HCT116 (cell line): ENCODE results near the gene WNT7B. TPM values are rescaled to one million over a fixed set of nuclear protein-coding genes. Genes with fewer than 3 reads are reported as not detected.

ENCODE experiments used
- ATAC-seq: fragments of 200-7000 bp; cut with Tn5 transposase; 2 replicates; pipeline ENCODE4 v1.9.1; 2020; ENCODE audit warnings: mild to moderate bottlenecking, moderate library complexity
- BruUV-seq: library from RNA; stranded (reverse); fragments of 400-500 nt; replicated peaks from 2 replicates; lab custom pipeline; 2021; lab: Mats Ljungman, UMichigan
- CTCF ChIA-PET: fragments of 300-600 bp; sonication (Branson Sonifier 250); formaldehyde crosslinking; loops from one replicate; lab custom pipeline; 2021; ENCODE audit warnings: antibody characterized with exemption; lab: Charles Lee
- POLR2A ChIA-PET: fragments of 300-600, 350-600 bp; sonication (Branson Sonifier 250); formaldehyde crosslinking; loops from one replicate; lab custom pipeline; 2021; ENCODE audit warnings: antibody characterized with exemption; lab: Charles Lee
- RAD21 ChIA-PET, 2 experiments: fragments of 300-600 bp; sonication (Branson Sonifier 250); formaldehyde crosslinking; loops; one replicate each; lab custom pipeline; 2023; ENCODE audit warnings: low total read pairs in 2 of 2; ENCODE audit not compliant: uncharacterized antibody in 2 of 2, unreplicated experiment in 2 of 2, low non-redundant PET in 1 of 2; lab: Charles Lee
- DNase-seq: peaks from one replicate; pipeline ENCODE4 v3.0.0-alpha.2; 2010; ENCODE audit warnings: low read depth, low spot score
- H2AFZ ChIP-seq: fragments of 200-600 bp; shearing (Covaris generic), sonication (generic); 2 replicates; pipeline ENCODE4 v1.6.1; 2017; ENCODE audit warnings: low read depth, mixed run types, mixed read lengths, antibody characterized with exemption, low read length; ENCODE audit not compliant: poor library complexity, severe bottlenecking
- H3K27ac ChIP-seq: 2 replicates; pipeline ENCODE4 v1.5.1; 2012; ENCODE audit warnings: low read depth, low read length
- H3K27me3 ChIP-seq: fragments of 200-600 bp; sonication (generic); 2 replicates; pipeline ENCODE4 v1.6.1; 2016; ENCODE audit warnings: mixed run types, low read length, mixed read lengths; ENCODE audit not compliant: insufficient read depth
- H3K36me3 ChIP-seq, 2 experiments: fragments of 200-500 bp in 1 of 2; fragments of 200-600 bp in 1 of 2; sonication (Bioruptor generic) in 1 of 2; sonication (generic) in 1 of 2; 2 replicates each; pipeline versions ENCODE4 v1.5.1 to v1.6.1; 2014 to 2016; ENCODE audit warnings: low read length in 2 of 2, inconsistent platforms in 1 of 2, mixed read lengths in 1 of 2, mixed run types in 1 of 2; ENCODE audit not compliant: insufficient read depth in 2 of 2, control insufficient read depth in 1 of 2
- H3K4me1 ChIP-seq, 2 experiments: fragments of 200-600 bp in 1 of 2; sonication (generic) in 1 of 2; 2 replicates each; pipeline versions ENCODE4 v1.5.1 to v1.6.1; 2012 to 2017; ENCODE audit warnings: low read length in 2 of 2, inconsistent platforms in 1 of 2, mild to moderate bottlenecking in 1 of 2, mixed read lengths in 1 of 2, mixed run types in 1 of 2, moderate library complexity in 1 of 2; ENCODE audit not compliant: insufficient read depth in 2 of 2, control insufficient read depth in 1 of 2
- H3K4me2 ChIP-seq: fragments of 200-600 bp; sonication (generic); 2 replicates; pipeline ENCODE4 v1.6.1; 2017; ENCODE audit warnings: mixed run types, low read length, mixed read lengths
- H3K4me3 ChIP-seq, 2 experiments: fragments of 200-600 bp in 1 of 2; sonication (generic) in 1 of 2; replicated peaks in 1 of 2; 2 replicates each; pipeline ENCODE4 v1.5.1; 2011 to 2016; ENCODE audit warnings: low read length in 2 of 2, control low read depth in 1 of 2, low read depth in 1 of 2, mild to moderate bottlenecking in 1 of 2, mixed read lengths in 1 of 2, mixed run types in 1 of 2
- H3K79me2 ChIP-seq: fragments of 200-600 bp; sonication (generic); 2 replicates; pipeline ENCODE4 v1.6.1; 2017; ENCODE audit warnings: mild to moderate bottlenecking, mixed run types, low read length, moderate library complexity, mixed read lengths; ENCODE audit not compliant: insufficient read depth
- H3K9ac ChIP-seq: fragments of 200-600 bp; sonication (generic); 2 replicates; pipeline ENCODE4 v1.6.1; 2016; ENCODE audit warnings: low read length, mixed read lengths
- H3K9me2 ChIP-seq: fragments of 200-600 bp; sonication (generic), shearing (Covaris generic); 2 replicates; pipeline ENCODE4 v1.6.1; 2017; ENCODE audit warnings: mixed run types, mild to moderate bottlenecking, moderate library complexity; ENCODE audit not compliant: insufficient read depth
- H3K9me3 ChIP-seq, 2 experiments: fragments of 200-500 bp in 1 of 2; fragments of 200-600 bp in 1 of 2; sonication (Bioruptor generic) in 1 of 2; sonication (generic) in 1 of 2; 2 replicates each; pipeline ENCODE4 v1.6.1; 2014 to 2017; ENCODE audit warnings: low read length in 2 of 2, mixed read lengths in 2 of 2, inconsistent platforms in 1 of 2, low read depth in 1 of 2, mild to moderate bottlenecking in 1 of 2, mixed run types in 1 of 2, moderate library complexity in 1 of 2; ENCODE audit not compliant: control insufficient read depth in 1 of 2, insufficient read depth in 1 of 2
- H4K20me1 ChIP-seq: fragments of 200-600 bp; sonication (generic), shearing (Covaris generic); 2 replicates; pipeline ENCODE4 v1.6.1; 2017; ENCODE audit warnings: mixed run types, mild to moderate bottlenecking, moderate library complexity; ENCODE audit not compliant: insufficient read depth
- ATF3 ChIP-seq: IDR thresholded peaks from 2 replicates; pipeline ENCODE4 v1.6.1; 2012
- CEBPB ChIP-seq: IDR thresholded peaks from 2 replicates; pipeline ENCODE4 v1.6.1; 2012; ENCODE audit warnings: low read depth
- CTCF ChIP-seq, 3 experiments: fragments of 200-600 bp in 1 of 3; sonication (generic) in 1 of 3; IDR thresholded peaks in 2 of 3; conservative IDR thresholded peaks in 1 of 3; 2 replicates each; pipeline ENCODE4 v1.5.1; 2012 to 2017; ENCODE audit warnings: low read depth in 2 of 3, low read length in 2 of 3, antibody characterized with exemption in 1 of 3, borderline replicate concordance in 1 of 3, control low read depth in 1 of 3, mild to moderate bottlenecking in 1 of 3, mixed read lengths in 1 of 3, mixed run types in 1 of 3, moderate library complexity in 1 of 3; ENCODE audit not compliant: insufficient read depth in 1 of 3
- EGR1 ChIP-seq: IDR thresholded peaks from 2 replicates; pipeline ENCODE4 v1.6.1; 2012; ENCODE audit warnings: low read depth
- ELF1 ChIP-seq: IDR thresholded peaks from 2 replicates; pipeline ENCODE4 v1.6.1; 2012; ENCODE audit warnings: low read depth, borderline replicate concordance
- EZH2 ChIP-seq: fragments of 200-600 bp; sonication (generic); IDR thresholded peaks from 2 replicates; pipeline ENCODE4 v1.6.1; 2017; ENCODE audit warnings: antibody characterized with exemption, mixed run types
- EZH2phosphoT487 ChIP-seq: fragments of 200-600 bp; IDR thresholded peaks from 2 replicates; pipeline ENCODE4 v1.6.1; 2018; ENCODE audit warnings: antibody characterized with exemption, borderline replicate concordance
- MAX ChIP-seq: IDR thresholded peaks from 2 replicates; pipeline ENCODE4 v1.6.1; 2012
- POLR2A ChIP-seq: IDR thresholded peaks from 2 replicates; pipeline ENCODE4 v1.7.0; 2011; ENCODE audit warnings: borderline replicate concordance; ENCODE audit not compliant: insufficient read depth, insufficient read length; ENCODE audit errors: extremely low read depth
- RAD21 ChIP-seq: IDR thresholded peaks from 2 replicates; pipeline ENCODE4 v1.6.1; 2012; ENCODE audit warnings: low read depth, mild to moderate bottlenecking
- SP1 ChIP-seq: IDR thresholded peaks from 2 replicates; pipeline ENCODE4 v1.6.1; 2012; ENCODE audit warnings: low read depth
- SRF ChIP-seq: IDR thresholded peaks from 2 replicates; pipeline ENCODE4 v1.6.1; 2012; ENCODE audit warnings: low read depth
- TCF7L2 ChIP-seq: IDR thresholded peaks from 2 replicates; pipeline ENCODE4 v1.7.0; 2011; ENCODE audit warnings: borderline replicate concordance, inconsistent platforms; ENCODE audit not compliant: insufficient read depth, insufficient read length; ENCODE audit errors: extremely low read depth
- YY1 ChIP-seq: IDR thresholded peaks from 2 replicates; pipeline ENCODE4 v1.6.1; 2011; ENCODE audit warnings: low read length, low read depth, moderate library complexity, mild to moderate bottlenecking; ENCODE audit not compliant: insufficient replicate concordance; ENCODE audit errors: extremely low read depth
- ZFX ChIP-seq: fragments of 450-650 bp; IDR thresholded peaks from 2 replicates; pipeline ENCODE4 v1.6.1; 2017
- ZNF274 ChIP-seq: fragments of 200-500 bp; sonication (Bioruptor generic); IDR thresholded peaks from 2 replicates; pipeline ENCODE4 v1.6.1; 2014; ENCODE audit warnings: mild to moderate bottlenecking, low read depth, low read length, inconsistent platforms
- intact Hi-C: fragments of 100-400 bp; cut with micrococcal nuclease; formaldehyde crosslinking; loops from 2 replicates; pipeline ENCODE4 v1.10.0; 2022
- total RNA-seq: library from RNA; stranded (reverse); gene quantifications from one replicate; pipeline ENCODE4 v1.2.1, GENCODE V29; 2021; ENCODE audit not compliant: unreplicated experiment

Gene WNT7B
- total RNA-seq, 1 experiment from 2014 or later = 10.5 TPM

DNA sequence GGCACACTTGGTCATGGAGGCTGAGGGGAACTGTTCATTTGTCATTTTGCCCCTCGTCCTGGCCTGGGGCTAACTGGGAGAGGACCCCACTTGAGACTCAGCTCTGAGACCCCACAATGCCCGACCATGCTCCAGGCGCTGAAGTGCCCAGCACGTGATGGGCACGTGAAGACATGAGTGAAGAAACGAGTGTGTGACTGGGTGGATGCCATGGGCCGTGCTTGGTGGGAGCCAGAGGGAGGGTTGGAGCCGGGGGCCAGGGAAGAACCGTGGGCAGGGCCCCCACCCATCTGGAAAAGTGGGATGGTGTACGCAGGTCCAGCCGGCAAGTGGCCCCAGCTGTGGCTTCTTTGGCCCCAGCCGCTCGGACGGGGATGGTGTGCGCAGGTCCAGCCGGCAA is 61.1 kb downstream of the WNT7B start:
- no peak overlapping the region for H3K27ac ChIP-seq
- POLR2A ChIA-PET = no interaction called here
- H3K4me1 ChIP-seq = peaks cover 34 to 39% of the 10 kb centered on the region in 2 experiments
- CTCF ChIA-PET = no interaction called here
- intact Hi-C loops = no loop called here
- RAD21 ChIA-PET = no interaction called here
- no peak for DNase-seq
- no peak overlapping the region for H3K4me3 ChIP-seq
- ATAC-seq = no peak
- peaks cover 5% of the 10 kb centered on the region; the same call in 1 of the 2 replicates for H3K27me3 ChIP-seq
- peaks cover 5 to 6% of the 10 kb centered on the region in 2 experiments; a peak in 1 of 4 replicates for H3K9me3 ChIP-seq
- BruUV-seq = no TSS peak
- no peaks in the 10 kb centered on the region for H3K79me2 ChIP-seq
- H4K20me1 ChIP-seq = no peaks in the 10 kb centered on the region
- H3K9ac ChIP-seq = no peak overlapping the region
- H3K9me2 ChIP-seq = no peaks in the 10 kb centered on the region
- no peak overlapping the region for H2AFZ ChIP-seq
- H3K4me2 ChIP-seq = no peak overlapping the region
- TF ChIP-seq CTCF (IDR thresholded peaks at IDR 0.05 in 2 of 3, conservative IDR thresholded peaks at IDR 0.05 in 1 of 3; ENCODE audit: borderline replicate concordance in 1 of 3, insufficient read depth in 1 of 3, low read depth in 2 of 3, low read length in 2 of 3) (no peak), SRF (no peak), POLR2A (no peak), EZH2 (no peak), EGR1 (no peak), YY1 (no peak), ZNF274 (no peak), ZFX (no peak), ELF1 (no peak), CEBPB (no peak), SP1 (no peak), TCF7L2 (no peak), RAD21 (no peak), EZH2phosphoT487 (no peak), ATF3 (no peak), MAX (no peak)
- no peaks in the 10 kb centered on the region for H3K36me3 ChIP-seq
